Activated CD4-positive, CD25-positive, alpha-beta regulatory T cell treated with anti-CD3 and anti-CD28 coated beads, Interleukin-2, amount 50 U/mL, for 72 hours (primary cell): ENCODE results near the gene ROBO2.
"Not testable (repeated sequence)": the region's sequence is repeated elsewhere in the genome, so short reads cannot be mapped to it uniquely, and the experiment has no call there.

Experiments used
- DNase-seq: peaks from one replicate; pipeline ENCODE4 v3.0.0; 2021

ROBO2 gene

GRCh38 chr3:77345009-77345408 is 305.1 kb downstream of the ROBO2 start:
- DNase-seq: no peak

- no peak for DNase-seq
Measured at GRCh38 chr3:77348244-77348855, 308.5 kb downstream of the ROBO2 start.

- DNase-seq: no peak
Measured at GRCh38 chr3:77354958-77355357, 315.1 kb downstream of the ROBO2 start.

- DNase-seq: no peak
Measured at GRCh38 chr3:77362936-77363335, 323.0 kb downstream of the ROBO2 start.

GRCh38 chr3:77365152-77365551 is 325.3 kb downstream of the ROBO2 start:
- DNase-seq: no peak

- DNase-seq: no peak
Measured at GRCh38 chr3:77370413-77370812, 330.5 kb downstream of the ROBO2 start.

- no peak for DNase-seq
Measured at GRCh38 chr3:77372018-77372417, 332.1 kb downstream of the ROBO2 start.

- DNase-seq: no peak
Measured at GRCh38 chr3:77372634-77373346, 332.9 kb downstream of the ROBO2 start.

- no peak for DNase-seq
Measured at GRCh38 chr3:77373619-77374018, 333.7 kb downstream of the ROBO2 start.

- no peak for DNase-seq
Measured at GRCh38 chr3:77376511-77376910, 336.6 kb downstream of the ROBO2 start.

GRCh38 chr3:77377717-77378116 is 337.8 kb downstream of the ROBO2 start:
- no peak for DNase-seq

GRCh38 chr3:77380136-77380535 is 340.2 kb downstream of the ROBO2 start:
- no peak for DNase-seq

GRCh38 chr3:77381431-77381830 is 341.5 kb downstream of the ROBO2 start:
- DNase-seq: no peak

- no peak for DNase-seq
Measured at GRCh38 chr3:77392181-77392580, 352.3 kb downstream of the ROBO2 start.

GRCh38 chr3:77394046-77394445 is 354.1 kb downstream of the ROBO2 start:
- DNase-seq: no peak

GRCh38 chr3:77404871-77405270 is 365.0 kb downstream of the ROBO2 start:
- DNase-seq: no peak

- DNase-seq: no peak
Measured at GRCh38 chr3:77407441-77407840, 367.5 kb downstream of the ROBO2 start.

GRCh38 chr3:77410334-77410733 is 370.4 kb downstream of the ROBO2 start:
- not testable (repeated sequence) for DNase-seq

GRCh38 chr3:77411334-77411733 is 371.4 kb downstream of the ROBO2 start:
- DNase-seq: no peak

- no peak for DNase-seq
Measured at GRCh38 chr3:77412021-77412438, 372.1 kb downstream of the ROBO2 start.

GRCh38 chr3:77412584-77412983 is 372.7 kb downstream of the ROBO2 start:
- DNase-seq: no peak

- DNase-seq: no peak
Measured at GRCh38 chr3:77414881-77415280, 375.0 kb downstream of the ROBO2 start.

- DNase-seq: no peak
Measured at GRCh38 chr3:77420336-77420735, 380.4 kb downstream of the ROBO2 start.

- no peak for DNase-seq
Measured at GRCh38 chr3:77421916-77422315, 382.0 kb downstream of the ROBO2 start.

- DNase-seq: no peak
Measured at GRCh38 chr3:77426531-77426930, 386.6 kb downstream of the ROBO2 start.
